Natural killer cell (primary cell): ENCODE results near the gene TXNDC5. TPM values are rescaled to one million over a fixed set of nuclear protein-coding genes. Genes with fewer than 3 reads are reported as not detected.

Experiments used
- ATAC-seq, 3 donors: fragments of 150-1000 bp in 2 of 3; fragments of 200-7000 bp in 1 of 3; cut with Tn5 transposase; 1 replicate in 1 of 3; 2 replicates in 2 of 3; pipeline ENCODE4 v1.10.0; 2021; ENCODE audit warnings: mild to moderate bottlenecking in 2 of 3, moderate library complexity in 2 of 3
- DNase-seq, 2 donors: peaks; one replicate each; pipeline versions ENCODE4 v3.0.0 to v3.0.0-alpha.2; 2013 to 2021; ENCODE audit warnings: mixed read lengths in 1 of 2
- H3K27ac ChIP-seq: one replicate; pipeline ENCODE4 v1.5.1; 2013; ENCODE audit warnings: mild to moderate bottlenecking, low read length
- H3K27me3 ChIP-seq: one replicate; pipeline ENCODE4 v1.6.1; 2013; ENCODE audit warnings: low read length; ENCODE audit not compliant: control insufficient read depth, insufficient read depth
- H3K36me3 ChIP-seq: one replicate; pipeline ENCODE4 v1.6.1; 2013; ENCODE audit warnings: low read length; ENCODE audit not compliant: control insufficient read depth, insufficient read depth
- H3K4me1 ChIP-seq: one replicate; pipeline ENCODE4 v1.6.1; 2013; ENCODE audit warnings: low read length; ENCODE audit not compliant: control insufficient read depth, insufficient read depth
- H3K4me3 ChIP-seq: one replicate; pipeline ENCODE4 v1.5.1; 2013; ENCODE audit warnings: low read length
- H3K9me3 ChIP-seq: one replicate; pipeline ENCODE4 v1.6.1; 2013; ENCODE audit warnings: low read length; ENCODE audit not compliant: control insufficient read depth, insufficient read depth
- H3K27ac Mint-ChIP-seq, 2 donors: one replicate each; pipeline ENCODE4 v1.8.0; 2022; ENCODE audit warnings: mild to moderate bottlenecking in 2 of 2, mixed read lengths in 2 of 2, moderate library complexity in 1 of 2
- H3K27me3 Mint-ChIP-seq, 2 donors: one replicate each; pipeline ENCODE4 v1.8.0; 2022; ENCODE audit warnings: low read depth in 2 of 2, mixed read lengths in 2 of 2
- H3K36me3 Mint-ChIP-seq: one replicate; pipeline ENCODE4 v1.8.0; 2022; ENCODE audit warnings: mixed read lengths
- H3K4me1 Mint-ChIP-seq, 2 donors: one replicate each; pipeline ENCODE4 v1.8.0; 2022; ENCODE audit warnings: mixed read lengths in 2 of 2
- H3K4me3 Mint-ChIP-seq: one replicate; pipeline ENCODE4 v1.8.0; 2022; ENCODE audit warnings: mild to moderate bottlenecking, moderate library complexity, mixed read lengths
- H3K9me3 Mint-ChIP-seq, 2 donors: one replicate each; pipeline ENCODE4 v1.8.0; 2022; ENCODE audit warnings: mixed read lengths in 2 of 2
- WGBS: methylation state at CpG from one replicate; pipeline ENCODE4 v1.1.7; 2013; ENCODE audit warnings: missing lambda C conversion rate; ENCODE audit not compliant: insufficient coverage; 5-methylcytosine and 5-hydroxymethylcytosine counted together
- intact Hi-C: fragments of 100-400 bp; cut with micrococcal nuclease; formaldehyde crosslinking; loops from one replicate; pipeline ENCODE4 v1.14.2; 2022
- total RNA-seq, 4 donors: library from RNA; stranded (reverse); fragments of 120-200 nt in 1 of 4; gene quantifications; one replicate each; pipeline versions ENCODE4 v1.2.3 to v1.2.4, GENCODE V29; 2013 to 2022
- TF ChIP-seq, protein P1 (sequence below): fragments of 200-600 bp; IDR thresholded peaks from one replicate; pipeline ENCODE4 v1.8.0; 2022; ENCODE audit warnings: antibody characterized with exemption

The TXNDC5 gene
- total RNA-seq = 100 to 1,000 TPM in 1 of 3 donors, 1 to 10 TPM in 2; 7.9 to 105 (median 9.7) TPM
- 43.1 TPM for total RNA-seq (2013)

GRCh38 chr6:7910654-7911344 lies at the start of gene TXNDC5:
Gene TXNDC5, minus strand, starts transcription at chr6:7910788. Its CDS starts 12 bp downstream, at chr6:7910776.
- no peaks in the 10 kb centered on the region for H3K9me3 Mint-ChIP-seq
- peak within 1 kb of the TSS; percentile 79 for H3K4me3 Mint-ChIP-seq
- H3K36me3 ChIP-seq = no peaks in the 10 kb centered on the region
- peak; percentile 54 to 74 for DNase-seq
- TF ChIP-seq, protein P1, sequence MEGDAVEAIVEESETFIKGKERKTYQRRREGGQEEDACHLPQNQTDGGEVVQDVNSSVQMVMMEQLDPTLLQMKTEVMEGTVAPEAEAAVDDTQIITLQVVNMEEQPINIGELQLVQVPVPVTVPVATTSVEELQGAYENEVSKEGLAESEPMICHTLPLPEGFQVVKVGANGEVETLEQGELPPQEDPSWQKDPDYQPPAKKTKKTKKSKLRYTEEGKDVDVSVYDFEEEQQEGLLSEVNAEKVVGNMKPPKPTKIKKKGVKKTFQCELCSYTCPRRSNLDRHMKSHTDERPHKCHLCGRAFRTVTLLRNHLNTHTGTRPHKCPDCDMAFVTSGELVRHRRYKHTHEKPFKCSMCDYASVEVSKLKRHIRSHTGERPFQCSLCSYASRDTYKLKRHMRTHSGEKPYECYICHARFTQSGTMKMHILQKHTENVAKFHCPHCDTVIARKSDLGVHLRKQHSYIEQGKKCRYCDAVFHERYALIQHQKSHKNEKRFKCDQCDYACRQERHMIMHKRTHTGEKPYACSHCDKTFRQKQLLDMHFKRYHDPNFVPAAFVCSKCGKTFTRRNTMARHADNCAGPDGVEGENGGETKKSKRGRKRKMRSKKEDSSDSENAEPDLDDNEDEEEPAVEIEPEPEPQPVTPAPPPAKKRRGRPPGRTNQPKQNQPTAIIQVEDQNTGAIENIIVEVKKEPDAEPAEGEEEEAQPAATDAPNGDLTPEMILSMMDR = no peak
- no peaks in the 10 kb centered on the region for H3K27me3 Mint-ChIP-seq
- peak within 1 kb of the TSS; percentile 22 for H3K27ac ChIP-seq
- peak; percentile 86 to 89 (median 87) for ATAC-seq
- H3K36me3 Mint-ChIP-seq = no peaks in the 10 kb centered on the region
- H3K9me3 ChIP-seq = no peaks in the 10 kb centered on the region
- peaks cover 0 to 14% of the 10 kb centered on the region in 2 donors for H3K4me1 Mint-ChIP-seq
- H3K27ac Mint-ChIP-seq = peak within 1 kb of the TSS in 1 of 2 donors; percentile 43
- intact Hi-C loops = no loop called here
- H3K27me3 ChIP-seq = no peaks in the 10 kb centered on the region
- 2% methylated on average over 75 of the region's 75 CpGs for WGBS
- H3K4me1 ChIP-seq = peaks cover 13% of the 10 kb centered on the region
- peak within 1 kb of the TSS; percentile 48 for H3K4me3 ChIP-seq

- H3K9me3 Mint-ChIP-seq = no peaks in the 10 kb centered on the region
- WGBS = 45% methylated on average over 2 of the region's 4 CpGs
Measured at GRCh38 chr6:7960141-7960540, 49.6 kb upstream of the TXNDC5 start.

GRCh38 chr6:7959453-7959852 lies 48.9 kb upstream of the TXNDC5 start:
- H3K4me3 Mint-ChIP-seq = no peak overlapping the region
- Histone ChIP-seq H3K27ac (no peak overlapping the region), H3K4me1 (no peaks in the 10 kb centered on the region), H3K27me3 (no peaks in the 10 kb centered on the region), H3K4me3 (no peak overlapping the region), H3K9me3 (no peaks in the 10 kb centered on the region), H3K36me3 (no peaks in the 10 kb centered on the region)
- ATAC-seq (no peak), DNase-seq (no peak)
- H3K9me3 Mint-ChIP-seq = no peaks in the 10 kb centered on the region
- H3K4me1 Mint-ChIP-seq = no peaks in the 10 kb centered on the region
- TF ChIP-seq, protein P1 = no peak
- intact Hi-C loops = no loop called here
- 86% methylated on average over 4 of the region's 4 CpGs for WGBS
- H3K27me3 Mint-ChIP-seq = no peaks in the 10 kb centered on the region
- H3K36me3 Mint-ChIP-seq = no peaks in the 10 kb centered on the region
- no peak overlapping the region for H3K27ac Mint-ChIP-seq

More at GRCh38 chr6:7960141-7960540, 49.6 kb upstream of the TXNDC5 start:
- intact Hi-C loops = no loop called here
- H3K27ac Mint-ChIP-seq = no peak overlapping the region
- peaks cover 0 to 2% of the 10 kb centered on the region in 2 donors for H3K27me3 Mint-ChIP-seq
- H3K4me1 ChIP-seq = no peaks in the 10 kb centered on the region
- H3K27ac ChIP-seq = no peak overlapping the region
- no peaks in the 10 kb centered on the region for H3K36me3 ChIP-seq
- TF ChIP-seq, protein P1 = no peak
- H3K36me3 Mint-ChIP-seq = no peaks in the 10 kb centered on the region
- DNase-seq (no peak), ATAC-seq (no peak)
- H3K9me3 ChIP-seq = no peaks in the 10 kb centered on the region
- no peaks in the 10 kb centered on the region for H3K4me1 Mint-ChIP-seq
- H3K4me3 Mint-ChIP-seq = no peak overlapping the region
- no peaks in the 10 kb centered on the region for H3K27me3 ChIP-seq
- H3K4me3 ChIP-seq = no peak overlapping the region

- Histone ChIP-seq H3K4me1 (no peaks in the 10 kb centered on the region), H3K36me3 (no peaks in the 10 kb centered on the region), H3K9me3 (no peaks in the 10 kb centered on the region), H3K27ac (no peak overlapping the region), H3K4me3 (no peak overlapping the region), H3K27me3 (no peaks in the 10 kb centered on the region)
- TF ChIP-seq, protein P1 = no peak
- Mint-ChIP-seq H3K27ac (no peak overlapping the region), H3K9me3 (no peaks in the 10 kb centered on the region), H3K4me1 (no peaks in the 10 kb centered on the region), H3K27me3 (no peaks in the 10 kb centered on the region), H3K36me3 (no peaks in the 10 kb centered on the region), H3K4me3 (no peak overlapping the region)
- intact Hi-C loops = no loop called here
- no peak for DNase-seq
- WGBS = 26% methylated on average over 1 of the region's 1 CpG
- no peak for ATAC-seq
Measured at GRCh38 chr6:7958464-7958863, 47.9 kb upstream of the TXNDC5 start.
